GM10248 (cell line): ENCODE results near the gene SLC35E3.

Experiments
- CTCF ChIA-PET: fragments of 300-600 bp; sonication (Branson Sonifier 250); formaldehyde crosslinking; extraction: SDS; loops from one replicate; lab custom pipeline; 2021; ENCODE audit warnings: antibody characterized with exemption; lab: Yijun Ruan, JAX
- POLR2A ChIA-PET: fragments of 350-650 bp; sonication (Branson Sonifier 250); formaldehyde crosslinking; extraction: SDS; loops from one replicate; lab custom pipeline; 2020; ENCODE audit warnings: antibody characterized with exemption; lab: Yijun Ruan, JAX
- DNase-seq: peaks from one replicate; pipeline ENCODE4 v3.0.0; 2012; ENCODE audit errors: extremely low spot score
- CTCF ChIP-seq: IDR thresholded peaks from 2 replicates; pipeline ENCODE4 v1.5.1; 2012; ENCODE audit warnings: mild to moderate bottlenecking, low read depth; ENCODE audit errors: extremely low read depth, missing control alignments, control extremely low read depth

The SLC35E3 gene

GRCh38 chr12:68745376-68745903 is 536 bp upstream of the SLC35E3 start:
- ChIA-PET CTCF (interaction anchor here (1.0 to 2.1 kb wide), 4 partner anchors 10 to 523 kb away, joined by 3 to 6 read pairs (median 4); no protein-coding TSS in a partner anchor), POLR2A (interaction anchor here (1.1 to 2.1 kb wide), 2 partner anchors 63 to 371 kb away, joined by 4 to 19 read pairs; partner anchors contain the start of gene MDM2)
- TF ChIP-seq CTCF: no peak
- no peak for DNase-seq

GRCh38 chr12:68746572-68747180 is 700 bp downstream of the SLC35E3 start:
- ChIA-PET POLR2A (interaction anchor here (0.6 to 2.1 kb wide), 3 partner anchors 20 to 372 kb away, joined by 4 to 19 read pairs (median 7); partner anchors contain the start of gene MDM2), CTCF (interaction anchor here (1.0 to 2.1 kb wide), 5 partner anchors 11 to 524 kb away, joined by 3 to 6 read pairs (median 3); partner anchors contain the start of gene MDM2)
- DNase-seq: peak; percentile 52
- TF ChIP-seq CTCF: no peak

GRCh38 chr12:68749443-68749842 is 3.5 kb downstream of the SLC35E3 start:
- DNase-seq: no peak
- POLR2A ChIA-PET: interaction anchor here (0.6 kb wide), 1 partner anchor 806 kb away, joined by 5 read pairs; no protein-coding TSS in a partner anchor
- CTCF ChIA-PET: interaction anchor here (1.0 kb wide), 1 partner anchor 11 kb away, joined by 3 read pairs; no protein-coding TSS in a partner anchor
- no peak for TF ChIP-seq CTCF

- no peak for TF ChIP-seq CTCF
- CTCF ChIA-PET: interaction anchor here (1.0 kb wide), 1 partner anchor 11 kb away, joined by 3 read pairs; no protein-coding TSS in a partner anchor
- DNase-seq: no peak
- POLR2A ChIA-PET: interaction anchor here (0.6 kb wide), 1 partner anchor 806 kb away, joined by 5 read pairs; no protein-coding TSS in a partner anchor
These were observed 3.9 kb downstream of the SLC35E3 start for GRCh38 chr12:68749861-68750260.

GRCh38 chr12:68750506-68750905 is 4.5 kb downstream of the SLC35E3 start:
- ChIA-PET POLR2A (no interaction called here), CTCF (no interaction called here)
- TF ChIP-seq CTCF: no peak
- DNase-seq: no peak

GRCh38 chr12:68755536-68756243 is 9.7 kb downstream of the SLC35E3 start:
- POLR2A ChIA-PET: no interaction called here
- CTCF ChIA-PET: no interaction called here
- no peak for DNase-seq
- no peak for TF ChIP-seq CTCF
